Measurements from ENCODE around the gene GBA3. TPM values are rescaled to one million over a fixed set of nuclear protein-coding genes. Genes with fewer than 3 reads are reported as not detected.

GBA3 gene
- total and polyA plus RNA-seq, 9 donors = 0.06 to 5.4 (median 0.51) TPM; not detected in 3

DNA sequence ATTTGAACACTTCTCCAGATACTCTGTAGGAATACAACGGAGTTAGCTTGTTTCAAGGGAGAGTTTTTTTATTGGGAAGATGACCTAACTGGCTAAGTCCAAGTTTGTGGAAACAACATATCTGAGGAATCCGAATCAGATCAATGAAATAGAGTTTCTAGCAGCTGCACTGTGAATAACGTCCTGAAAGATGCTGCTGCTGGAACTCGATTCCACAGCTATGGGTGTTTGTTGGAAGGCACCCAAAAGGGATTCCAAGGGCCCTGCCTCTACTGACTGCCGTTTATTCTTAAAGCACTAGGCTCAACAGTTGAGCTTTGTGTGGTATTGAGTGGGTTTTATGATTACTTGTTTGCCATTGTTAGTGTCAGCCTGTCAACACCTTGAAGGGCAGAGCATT is 6.6 kb upstream of the GBA3 start:
- intact Hi-C loops (cut with DNase I) = loop anchor here in 2 of 4 donors (5.0 to 10.0 kb wide), 2 partner anchors 274 to 901 kb away; no protein-coding TSS in a partner anchor
- 33 to 48% (median 41%) methylated on average over 5 of the region's 5 CpGs for WGBS, 3 donors

DNA sequence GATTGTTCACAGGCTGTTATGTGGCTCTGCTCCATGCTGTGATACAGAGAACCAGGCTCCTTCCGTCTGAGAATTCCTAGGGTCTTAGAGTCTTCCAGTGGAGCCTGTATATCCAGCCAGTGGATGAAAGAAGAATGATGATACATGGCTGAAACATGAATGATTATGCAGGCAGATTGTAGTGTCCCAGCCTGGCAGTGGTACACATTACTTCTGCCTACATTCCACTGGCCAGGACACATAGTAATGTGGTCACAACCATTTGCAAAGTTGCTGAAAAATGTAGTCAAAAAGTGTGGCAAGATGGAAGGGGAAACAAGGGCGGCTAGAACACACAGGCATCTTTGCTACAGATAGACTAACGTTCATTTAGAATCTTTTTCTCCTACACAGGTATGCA is 4.5 kb upstream of the GBA3 start:
- Histone ChIP-seq H3K9me3 (no peaks in the 10 kb centered on the region), H3K27ac (no peak overlapping the region), H3K36me3 (no peaks in the 10 kb centered on the region), H3K4me3 (no peak overlapping the region), H3K27me3 (no peaks in the 10 kb centered on the region), H3K4me1 (ENCODE audit: insufficient read depth) (no peaks in the 10 kb centered on the region)
- WGBS, 3 donors = 69 to 70% (median 70%) methylated on average over 3 of the region's 3 CpGs
- TF ChIP-seq, protein P1, sequence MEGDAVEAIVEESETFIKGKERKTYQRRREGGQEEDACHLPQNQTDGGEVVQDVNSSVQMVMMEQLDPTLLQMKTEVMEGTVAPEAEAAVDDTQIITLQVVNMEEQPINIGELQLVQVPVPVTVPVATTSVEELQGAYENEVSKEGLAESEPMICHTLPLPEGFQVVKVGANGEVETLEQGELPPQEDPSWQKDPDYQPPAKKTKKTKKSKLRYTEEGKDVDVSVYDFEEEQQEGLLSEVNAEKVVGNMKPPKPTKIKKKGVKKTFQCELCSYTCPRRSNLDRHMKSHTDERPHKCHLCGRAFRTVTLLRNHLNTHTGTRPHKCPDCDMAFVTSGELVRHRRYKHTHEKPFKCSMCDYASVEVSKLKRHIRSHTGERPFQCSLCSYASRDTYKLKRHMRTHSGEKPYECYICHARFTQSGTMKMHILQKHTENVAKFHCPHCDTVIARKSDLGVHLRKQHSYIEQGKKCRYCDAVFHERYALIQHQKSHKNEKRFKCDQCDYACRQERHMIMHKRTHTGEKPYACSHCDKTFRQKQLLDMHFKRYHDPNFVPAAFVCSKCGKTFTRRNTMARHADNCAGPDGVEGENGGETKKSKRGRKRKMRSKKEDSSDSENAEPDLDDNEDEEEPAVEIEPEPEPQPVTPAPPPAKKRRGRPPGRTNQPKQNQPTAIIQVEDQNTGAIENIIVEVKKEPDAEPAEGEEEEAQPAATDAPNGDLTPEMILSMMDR (IDR thresholded peaks at IDR 0.05) = no peak
- no peak for TF ChIP-seq EP300 (IDR thresholded peaks at IDR 0.05)
- TF ChIP-seq POLR2A (IDR thresholded peaks at IDR 0.05) = no peak
- intact Hi-C loops (cut with DNase I) = loop anchor here in 3 of 4 donors (2.0 to 10.0 kb wide), 3 partner anchors 276 to 903 kb away; no protein-coding TSS in a partner anchor
- no peak for DNase-seq

More for the DNA sequence above, 6.6 kb upstream of the GBA3 start:
- Histone ChIP-seq H3K4me3 (no peak overlapping the region), H3K36me3 (no peaks in the 10 kb centered on the region), H3K4me1 (ENCODE audit: insufficient read depth) (no peaks in the 10 kb centered on the region), H3K9me3 (no peaks in the 10 kb centered on the region), H3K27ac (no peak overlapping the region), H3K27me3 (no peaks in the 10 kb centered on the region)
- TF ChIP-seq EP300 (IDR thresholded peaks at IDR 0.05) (no peak), POLR2A (IDR thresholded peaks at IDR 0.05) (no peak)
- TF ChIP-seq, protein P1 (IDR thresholded peaks at IDR 0.05) = no peak
- DNase-seq = no peak

DNA sequence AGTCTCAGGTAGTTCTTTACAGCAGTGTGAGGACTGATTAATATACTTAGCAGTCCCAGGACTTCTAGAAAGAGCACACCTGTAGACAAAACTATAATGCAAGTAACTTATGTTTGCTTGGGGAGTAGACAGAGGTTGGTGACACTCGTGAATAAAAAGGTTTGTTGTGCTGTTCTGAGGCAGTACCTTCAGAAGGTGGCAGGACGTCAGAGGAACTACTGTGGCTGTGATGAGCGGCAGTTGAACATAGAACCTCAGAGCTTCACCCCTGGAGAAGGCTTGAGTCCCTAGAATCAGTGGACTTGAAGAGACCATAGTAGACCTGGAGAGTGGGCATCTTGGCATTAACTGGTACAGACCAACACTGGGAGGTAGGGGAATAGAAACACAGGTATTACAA is 3.3 kb upstream of the GBA3 start:
- 87 to 95% (median 91%) methylated on average over 3 of the region's 3 CpGs for WGBS, 3 donors
- Histone ChIP-seq H3K4me3 (no peak overlapping the region), H3K9me3 (no peaks in the 10 kb centered on the region), H3K27ac (no peak overlapping the region), H3K36me3 (no peaks in the 10 kb centered on the region), H3K27me3 (no peaks in the 10 kb centered on the region), H3K4me1 (ENCODE audit: insufficient read depth) (no peaks in the 10 kb centered on the region)
- TF ChIP-seq POLR2A (IDR thresholded peaks at IDR 0.05) (no peak), EP300 (IDR thresholded peaks at IDR 0.05) (no peak)
- TF ChIP-seq, protein P1 (IDR thresholded peaks at IDR 0.05) = no peak
- intact Hi-C loops (cut with DNase I) = loop anchor here in 3 of 4 donors (2.0 to 10.0 kb wide), 3 partner anchors 277 to 905 kb away; no protein-coding TSS in a partner anchor
- no peak for DNase-seq

DNA sequence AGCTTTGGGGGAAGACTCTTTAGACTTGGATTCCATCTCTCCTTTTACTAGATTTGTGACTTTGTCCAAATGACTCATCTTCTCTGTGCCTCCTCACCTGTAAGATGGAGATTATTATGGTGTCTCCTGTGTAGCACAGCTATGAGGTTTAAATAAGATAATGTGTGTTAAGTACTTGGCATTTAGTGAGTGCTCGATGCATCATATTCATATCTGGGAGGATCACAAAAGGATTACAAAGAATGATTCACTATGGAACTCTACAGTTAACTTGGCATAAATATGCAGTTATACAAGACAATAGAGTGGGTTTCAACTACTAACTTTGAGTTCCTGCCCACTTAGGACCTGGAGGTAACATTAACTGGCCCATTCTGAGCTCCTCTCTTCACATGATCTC is 2.3 kb downstream of the GBA3 start:
- no peak for DNase-seq
- no peak overlapping the region for H3K4me3 ChIP-seq
- no peaks in the 10 kb centered on the region for H3K27me3 ChIP-seq
- no peaks in the 10 kb centered on the region for H3K36me3 ChIP-seq
- no peaks in the 10 kb centered on the region for H3K9me3 ChIP-seq
- no peak for TF ChIP-seq EP300 (IDR thresholded peaks at IDR 0.05)
- TF ChIP-seq POLR2A (IDR thresholded peaks at IDR 0.05) = no peak
- TF ChIP-seq, protein P1 (IDR thresholded peaks at IDR 0.05) = no peak
- 95 to 98% (median 96%) methylated on average over 1 of the region's 1 CpG for WGBS, 3 donors
- no peak overlapping the region for H3K27ac ChIP-seq
- intact Hi-C loops (cut with DNase I) = loop anchor here in 1 of 4 donors (10.0 kb wide), 1 partner anchor 290 kb away; no protein-coding TSS in a partner anchor
- H3K4me1 ChIP-seq (ENCODE audit: insufficient read depth) = no peaks in the 10 kb centered on the region
